Panc1 (cell line): Measurements from ENCODE around the gene LRP3. TPM values are rescaled to one million over a fixed set of nuclear protein-coding genes. Genes with fewer than 3 reads are reported as not detected.
A peak's percentile ranks its signal among the peaks of the same experiment; 100 is the strongest.

ENCODE experiments used
- ATAC-seq: fragments of 200-7000 bp; cut with Tn5 transposase; 2 replicates; pipeline ENCODE4 v1.9.1; 2020; ENCODE audit warnings: mild to moderate bottlenecking, moderate library complexity
- BruUV-seq: library from RNA; stranded (reverse); fragments of 400-500 nt; replicated peaks from 2 replicates; lab custom pipeline; 2021; lab: Mats Ljungman, UMichigan
- CTCF ChIA-PET: fragments of 300-600 bp; sonication (Branson Sonifier 250); formaldehyde crosslinking; loops from one replicate; lab custom pipeline; 2022; ENCODE audit warnings: antibody characterized with exemption; lab: Charles Lee
- POLR2A ChIA-PET: fragments of 300-600 bp; sonication (Branson Sonifier 250); formaldehyde crosslinking; loops from one replicate; lab custom pipeline; 2022; ENCODE audit warnings: antibody characterized with exemption; lab: Charles Lee
- DNase-seq: peaks from one replicate; pipeline ENCODE4 v3.0.0-alpha.2; 2010; ENCODE audit warnings: low read depth, low spot score
- H3K27ac ChIP-seq: 2 replicates; pipeline ENCODE4 v1.5.1; 2011; ENCODE audit warnings: mild to moderate bottlenecking, low read length, inconsistent platforms
- H3K27me3 ChIP-seq: fragments of 200-500 bp; sonication (Bioruptor generic); 2 replicates; pipeline ENCODE4 v1.6.0; 2014; ENCODE audit warnings: low read length, inconsistent platforms; ENCODE audit not compliant: control insufficient read depth, insufficient read depth
- H3K36me3 ChIP-seq: fragments of 200-500 bp; sonication (Bioruptor generic); 2 replicates; pipeline ENCODE4 v1.5.1; 2014; ENCODE audit warnings: inconsistent platforms, mild to moderate bottlenecking, low read length, moderate library complexity; ENCODE audit not compliant: control insufficient read depth, insufficient read depth
- H3K4me1 ChIP-seq: 2 replicates; pipeline ENCODE4 v1.5.1; 2011; ENCODE audit warnings: inconsistent platforms, mild to moderate bottlenecking, low read length, moderate library complexity; ENCODE audit not compliant: control insufficient read depth, insufficient read depth
- H3K4me3 ChIP-seq, 2 experiments: 2 replicates each; pipeline ENCODE4 v1.5.1; 2011 to 2012; ENCODE audit warnings: low read depth in 2 of 2, low read length in 2 of 2, mild to moderate bottlenecking in 2 of 2, inconsistent platforms in 1 of 2, moderate library complexity in 1 of 2
- H3K9me3 ChIP-seq: fragments of 200-500 bp; sonication (Bioruptor generic); 2 replicates; pipeline ENCODE4 v1.5.1; 2014; ENCODE audit warnings: low read depth, mild to moderate bottlenecking, inconsistent platforms, low read length, moderate library complexity; ENCODE audit not compliant: control insufficient read depth, insufficient read depth
- POLR2AphosphoS5 ChIP-seq: IDR thresholded peaks from 2 replicates; pipeline ENCODE4 v1.6.1; 2012; ENCODE audit warnings: mild to moderate bottlenecking, low read depth, low read length, moderate library complexity
- SIN3A ChIP-seq: IDR thresholded peaks from 2 replicates; pipeline ENCODE4 v1.6.1; 2012; ENCODE audit warnings: low read depth, mild to moderate bottlenecking, low read length, moderate library complexity, borderline replicate concordance; ENCODE audit not compliant: insufficient read depth
- TCF7L2 ChIP-seq: IDR thresholded peaks from 2 replicates; pipeline ENCODE4 v1.6.1; 2011; ENCODE audit warnings: mild to moderate bottlenecking, low read depth, low read length, inconsistent platforms
- in situ Hi-C: cut with HindIII; loops from 2 replicates; pipeline ENCODE4 v1.10.0; 2016; ENCODE audit warnings: low sequenced_read_pairs, low pct_unique_long_range_greater_than_20kb
- intact Hi-C: fragments of 100-400 bp; cut with micrococcal nuclease; formaldehyde crosslinking; loops from one replicate; pipeline ENCODE4 v1.10.0; 2022; ENCODE audit not compliant: unreplicated experiment
- total RNA-seq: library from RNA; stranded (reverse); gene quantifications from one replicate; pipeline ENCODE4 v1.2.1, GENCODE V29; 2021; ENCODE audit not compliant: unreplicated experiment
- TF ChIP-seq, protein P1 (sequence below), 2 experiments: IDR thresholded peaks; 2 replicates each; pipeline ENCODE4 v1.6.1; 2011 to 2012; ENCODE audit warnings: low read depth in 2 of 2, control low read depth in 1 of 2, low read length in 1 of 2, mild to moderate bottlenecking in 1 of 2, moderate library complexity in 1 of 2; ENCODE audit not compliant: insufficient read depth in 1 of 2
- TF ChIP-seq, protein P2 (sequence below): fragments of 450-650 bp; IDR thresholded peaks from 2 replicates; pipeline ENCODE4 v1.5.1; 2017; ENCODE audit warnings: mild to moderate bottlenecking

LRP3 gene
- total RNA-seq, 1 experiment from 2014 or later, result 28.6 TPM

DNA sequence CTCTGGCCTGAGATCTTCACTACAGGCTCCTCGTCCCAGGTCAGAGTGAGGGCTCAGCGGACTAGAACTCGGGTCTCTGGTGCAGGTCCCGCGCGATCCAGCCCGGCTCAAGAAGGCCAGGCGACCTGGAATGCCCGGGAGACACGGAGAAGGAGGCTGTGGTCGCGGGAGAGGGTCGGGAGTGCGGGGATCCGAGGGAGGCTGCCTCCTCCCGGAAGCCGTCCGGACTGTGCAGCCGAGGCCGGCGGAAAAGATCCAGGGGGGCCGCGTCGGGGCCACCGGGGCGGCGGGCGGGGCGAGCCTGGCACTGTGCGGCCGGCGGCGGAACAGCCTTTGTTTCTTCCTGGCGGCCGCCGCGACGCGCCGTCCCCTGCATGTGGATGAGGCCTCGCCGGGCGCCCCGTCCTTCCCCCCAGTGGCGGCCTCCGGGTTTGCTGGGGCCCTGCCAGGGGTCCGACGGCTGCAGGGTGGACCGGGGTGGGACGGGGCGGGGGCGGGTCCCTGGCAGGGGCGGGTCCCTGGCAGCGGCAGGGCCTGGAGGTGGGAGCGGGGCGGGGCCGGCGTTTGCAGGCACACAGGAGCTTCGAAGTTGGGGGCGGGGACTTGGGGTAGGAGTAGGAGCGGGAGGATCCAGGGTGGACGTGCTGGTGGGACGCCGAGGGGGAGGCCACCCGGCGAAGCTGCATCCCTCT is 32.6 kb downstream of the LRP3 start:
- Histone ChIP-seq H3K4me1 (no peaks in the 10 kb centered on the region), H3K4me3 (peak overlapping the region; percentile 14 to 21), H3K36me3 (no peaks in the 10 kb centered on the region), H3K27me3 (peaks cover 16% of the 10 kb centered on the region), H3K27ac (no peak overlapping the region), H3K9me3 (peaks cover 15% of the 10 kb centered on the region)
- DNase-seq (no peak), ATAC-seq (peak; percentile 57)
- TF ChIP-seq SIN3A (no peak), POLR2AphosphoS5 (no peak), TCF7L2 (no peak)
- TF ChIP-seq, protein P1, sequence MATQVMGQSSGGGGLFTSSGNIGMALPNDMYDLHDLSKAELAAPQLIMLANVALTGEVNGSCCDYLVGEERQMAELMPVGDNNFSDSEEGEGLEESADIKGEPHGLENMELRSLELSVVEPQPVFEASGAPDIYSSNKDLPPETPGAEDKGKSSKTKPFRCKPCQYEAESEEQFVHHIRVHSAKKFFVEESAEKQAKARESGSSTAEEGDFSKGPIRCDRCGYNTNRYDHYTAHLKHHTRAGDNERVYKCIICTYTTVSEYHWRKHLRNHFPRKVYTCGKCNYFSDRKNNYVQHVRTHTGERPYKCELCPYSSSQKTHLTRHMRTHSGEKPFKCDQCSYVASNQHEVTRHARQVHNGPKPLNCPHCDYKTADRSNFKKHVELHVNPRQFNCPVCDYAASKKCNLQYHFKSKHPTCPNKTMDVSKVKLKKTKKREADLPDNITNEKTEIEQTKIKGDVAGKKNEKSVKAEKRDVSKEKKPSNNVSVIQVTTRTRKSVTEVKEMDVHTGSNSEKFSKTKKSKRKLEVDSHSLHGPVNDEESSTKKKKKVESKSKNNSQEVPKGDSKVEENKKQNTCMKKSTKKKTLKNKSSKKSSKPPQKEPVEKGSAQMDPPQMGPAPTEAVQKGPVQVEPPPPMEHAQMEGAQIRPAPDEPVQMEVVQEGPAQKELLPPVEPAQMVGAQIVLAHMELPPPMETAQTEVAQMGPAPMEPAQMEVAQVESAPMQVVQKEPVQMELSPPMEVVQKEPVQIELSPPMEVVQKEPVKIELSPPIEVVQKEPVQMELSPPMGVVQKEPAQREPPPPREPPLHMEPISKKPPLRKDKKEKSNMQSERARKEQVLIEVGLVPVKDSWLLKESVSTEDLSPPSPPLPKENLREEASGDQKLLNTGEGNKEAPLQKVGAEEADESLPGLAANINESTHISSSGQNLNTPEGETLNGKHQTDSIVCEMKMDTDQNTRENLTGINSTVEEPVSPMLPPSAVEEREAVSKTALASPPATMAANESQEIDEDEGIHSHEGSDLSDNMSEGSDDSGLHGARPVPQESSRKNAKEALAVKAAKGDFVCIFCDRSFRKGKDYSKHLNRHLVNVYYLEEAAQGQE (IDR thresholded peaks at IDR 0.05; ENCODE audit: insufficient read depth in 1 of 2, low read depth in 2 of 2, low read length in 1 of 2), result no peak
- intact Hi-C loops, result no loop called here
- ChIA-PET CTCF (interaction anchor here (0.6 kb wide), 1 partner anchor 186 kb away, joined by 4 read pairs; no protein-coding TSS in a partner anchor), POLR2A (interaction anchor here (0.6 kb wide), 1 partner anchor 58 kb away, joined by 3 read pairs; no protein-coding TSS in a partner anchor)
- in situ Hi-C loops, result no loop called here
- no TSS peak for BruUV-seq

GRCh38 chr19:33227242-33227650 is 33.1 kb downstream of the LRP3 start:
- POLR2A ChIA-PET, result interaction anchor here (0.6 kb wide), 1 partner anchor 57 kb away, joined by 3 read pairs; no protein-coding TSS in a partner anchor
- ATAC-seq, result no peak; the same call in 1 of the 2 replicates

More at GRCh38 chr19:33227242-33227650, 33.1 kb downstream of the LRP3 start:
- Histone ChIP-seq H3K27me3 (peaks cover 16% of the 10 kb centered on the region), H3K9me3 (peaks cover 15% of the 10 kb centered on the region), H3K4me1 (no peaks in the 10 kb centered on the region), H3K27ac (no peak overlapping the region), H3K36me3 (no peaks in the 10 kb centered on the region), H3K4me3 (no peak overlapping the region)
- no peak for DNase-seq
- intact Hi-C loops, result no loop called here
- CTCF ChIA-PET, result no interaction called here
- BruUV-seq, result no TSS peak
- in situ Hi-C loops, result no loop called here
- TF ChIP-seq, protein P2, sequence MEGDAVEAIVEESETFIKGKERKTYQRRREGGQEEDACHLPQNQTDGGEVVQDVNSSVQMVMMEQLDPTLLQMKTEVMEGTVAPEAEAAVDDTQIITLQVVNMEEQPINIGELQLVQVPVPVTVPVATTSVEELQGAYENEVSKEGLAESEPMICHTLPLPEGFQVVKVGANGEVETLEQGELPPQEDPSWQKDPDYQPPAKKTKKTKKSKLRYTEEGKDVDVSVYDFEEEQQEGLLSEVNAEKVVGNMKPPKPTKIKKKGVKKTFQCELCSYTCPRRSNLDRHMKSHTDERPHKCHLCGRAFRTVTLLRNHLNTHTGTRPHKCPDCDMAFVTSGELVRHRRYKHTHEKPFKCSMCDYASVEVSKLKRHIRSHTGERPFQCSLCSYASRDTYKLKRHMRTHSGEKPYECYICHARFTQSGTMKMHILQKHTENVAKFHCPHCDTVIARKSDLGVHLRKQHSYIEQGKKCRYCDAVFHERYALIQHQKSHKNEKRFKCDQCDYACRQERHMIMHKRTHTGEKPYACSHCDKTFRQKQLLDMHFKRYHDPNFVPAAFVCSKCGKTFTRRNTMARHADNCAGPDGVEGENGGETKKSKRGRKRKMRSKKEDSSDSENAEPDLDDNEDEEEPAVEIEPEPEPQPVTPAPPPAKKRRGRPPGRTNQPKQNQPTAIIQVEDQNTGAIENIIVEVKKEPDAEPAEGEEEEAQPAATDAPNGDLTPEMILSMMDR, result no peak
- TF ChIP-seq, protein P1 (IDR thresholded peaks at IDR 0.05; ENCODE audit: insufficient read depth in 1 of 2, low read depth in 2 of 2, low read length in 1 of 2), result no peak
- TF ChIP-seq SIN3A, result no peak
- no peak for TF ChIP-seq TCF7L2
- TF ChIP-seq POLR2AphosphoS5, result no peak
